Stimulated activated CD8-positive, alpha-beta memory T cell treated with anti-CD3 and anti-CD28 coated beads, Interleukin-4, amount 100 ng/mL, for 4 hours (primary cell): ENCODE measurements around the gene ZNF469.
"Not testable (repeated sequence)": the region's sequence is repeated elsewhere in the genome, so short reads cannot be mapped to it uniquely, and the experiment has no call there.

Experiments
- DNase-seq, 2 donors: peaks; one replicate each; pipeline ENCODE4 v3.0.0-alpha.2; 2020; ENCODE audit warnings: low read depth in 2 of 2, low spot score in 1 of 2

Gene ZNF469

DNA sequence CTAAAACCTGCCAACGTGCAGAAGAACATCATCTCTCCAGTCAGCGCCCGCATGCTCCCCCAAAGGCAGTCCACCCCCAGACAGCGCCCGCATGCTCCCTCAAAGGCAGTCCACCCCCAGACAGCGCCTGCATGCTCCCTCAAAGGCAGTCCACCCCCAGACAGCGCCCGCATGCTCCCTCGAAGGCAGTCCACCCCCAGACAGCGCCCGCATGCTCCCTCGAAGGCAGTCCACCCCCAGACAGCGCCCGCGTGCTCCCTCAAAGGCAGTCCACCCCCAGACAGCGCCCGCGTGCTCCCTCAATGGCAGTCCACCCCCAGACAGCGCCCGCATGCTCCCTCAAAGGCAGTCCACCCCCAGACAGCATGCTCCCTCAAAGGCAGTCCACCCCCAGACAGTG is 22.4 kb upstream of the ZNF469 start:
- DNase-seq = not testable (repeated sequence)

DNA sequence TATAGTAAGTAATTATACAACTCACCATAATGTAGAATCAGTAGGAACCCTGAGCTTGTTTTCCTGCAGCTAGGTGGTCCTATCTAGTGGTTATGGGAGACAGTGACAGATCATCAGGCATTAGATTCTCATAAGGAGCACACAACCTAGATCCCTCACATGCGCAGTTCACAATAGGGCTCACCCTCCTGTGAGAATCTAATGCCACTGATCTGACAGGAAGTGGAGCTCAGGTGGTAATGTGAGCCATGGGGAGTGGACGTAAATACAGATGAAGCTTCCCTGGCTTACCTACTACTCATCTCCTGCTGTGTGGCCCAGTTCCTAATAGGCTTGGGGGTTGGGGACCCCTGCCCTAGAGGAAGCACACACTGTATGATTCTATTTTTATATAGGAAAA is 21.8 kb upstream of the ZNF469 start:
- DNase-seq = no peak

GRCh38 chr16:88361775-88362174 is 21.0 kb upstream of the ZNF469 start:
- no peak for DNase-seq

- no peak for DNase-seq
These were observed 19.4 kb upstream of the ZNF469 start for GRCh38 chr16:88363239-88363891.

- DNase-seq = no peak
These were observed 17.4 kb upstream of the ZNF469 start for GRCh38 chr16:88365244-88365865.

- no peak for DNase-seq
These were observed 16.6 kb upstream of the ZNF469 start for GRCh38 chr16:88366032-88366703.

DNA sequence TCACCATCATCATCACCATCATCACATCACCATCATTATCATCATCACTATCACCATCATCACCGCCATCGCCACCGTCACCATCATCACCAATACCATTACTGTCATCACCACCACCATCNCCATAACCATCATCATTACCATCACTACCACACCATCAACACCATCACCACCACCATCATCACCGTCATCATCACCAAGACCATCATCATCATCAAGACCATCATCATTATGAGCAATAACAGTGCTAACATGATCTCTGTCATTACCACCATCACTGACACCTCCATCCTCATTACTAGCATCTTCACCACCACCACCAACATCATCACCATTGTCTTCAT is 16.1 kb upstream of the ZNF469 start:
- no peak for DNase-seq

DNA sequence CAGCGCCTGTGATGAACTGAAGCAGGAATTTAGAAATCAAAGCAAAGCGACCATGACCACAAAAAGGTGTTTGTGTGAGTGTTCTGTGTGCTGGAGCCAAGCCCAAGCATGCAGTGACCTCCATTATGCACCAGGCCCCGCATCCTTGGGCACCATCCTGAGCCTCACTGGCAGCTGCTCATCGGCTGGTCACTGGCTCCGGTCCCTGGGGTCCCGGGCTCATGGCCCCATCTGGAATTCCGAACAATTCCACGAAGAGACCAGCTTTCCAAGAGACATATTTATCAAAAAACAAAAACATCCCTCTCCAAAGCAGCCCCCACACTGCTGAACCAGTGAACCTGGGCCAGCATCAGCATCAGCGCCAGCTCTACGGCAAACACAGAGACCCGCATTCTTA is 15.2 kb upstream of the ZNF469 start:
- no peak for DNase-seq

- DNase-seq = no peak
These were observed 14.7 kb upstream of the ZNF469 start for GRCh38 chr16:88368036-88368435.

DNA sequence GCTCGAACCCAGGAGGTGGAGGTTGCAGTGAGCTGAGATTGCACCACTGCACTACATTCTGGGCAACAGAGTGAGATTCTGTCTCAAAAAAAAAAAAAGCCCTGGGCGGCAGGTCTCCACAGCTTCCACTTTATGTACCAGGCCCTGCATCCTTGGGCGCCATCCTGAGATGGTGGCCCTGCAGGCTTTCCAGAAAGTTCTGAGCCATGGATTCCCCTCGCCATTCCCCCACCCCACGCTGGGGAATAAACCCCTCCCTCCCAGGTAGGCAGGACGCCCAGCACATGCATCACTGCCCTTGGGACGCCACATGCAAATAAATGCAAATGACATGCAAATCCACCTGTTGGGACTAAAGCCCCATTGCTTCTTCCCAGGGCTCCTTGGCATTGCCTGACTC is 13.8 kb upstream of the ZNF469 start:
- no peak for DNase-seq

DNA sequence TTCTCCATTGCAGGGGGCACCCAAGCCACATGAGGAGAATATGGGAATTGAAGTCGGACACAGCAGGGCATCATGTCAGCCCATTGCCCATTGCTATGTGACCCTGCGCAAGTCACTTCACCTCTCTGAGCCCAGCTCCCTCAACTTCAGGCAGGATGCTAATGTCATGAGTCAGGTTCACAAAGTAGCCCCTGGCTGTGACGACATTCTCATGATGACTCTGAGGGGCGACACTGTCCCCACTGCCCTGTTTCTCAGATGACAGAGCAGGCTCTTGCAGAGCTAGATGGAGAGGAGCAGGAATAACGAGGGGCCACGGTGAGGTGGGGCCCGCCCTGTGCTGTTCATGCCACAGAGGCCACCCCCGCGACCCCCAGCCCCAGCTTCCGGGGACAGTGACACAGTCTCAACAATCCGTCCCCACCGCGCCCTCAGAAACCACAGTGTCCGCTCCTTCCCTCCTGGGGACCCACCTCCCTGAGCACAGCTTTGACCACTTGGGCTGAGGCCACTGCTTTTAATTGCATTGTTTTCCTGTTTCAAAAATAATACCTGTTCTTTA is 13.2 kb upstream of the ZNF469 start:
- no peak for DNase-seq

DNA sequence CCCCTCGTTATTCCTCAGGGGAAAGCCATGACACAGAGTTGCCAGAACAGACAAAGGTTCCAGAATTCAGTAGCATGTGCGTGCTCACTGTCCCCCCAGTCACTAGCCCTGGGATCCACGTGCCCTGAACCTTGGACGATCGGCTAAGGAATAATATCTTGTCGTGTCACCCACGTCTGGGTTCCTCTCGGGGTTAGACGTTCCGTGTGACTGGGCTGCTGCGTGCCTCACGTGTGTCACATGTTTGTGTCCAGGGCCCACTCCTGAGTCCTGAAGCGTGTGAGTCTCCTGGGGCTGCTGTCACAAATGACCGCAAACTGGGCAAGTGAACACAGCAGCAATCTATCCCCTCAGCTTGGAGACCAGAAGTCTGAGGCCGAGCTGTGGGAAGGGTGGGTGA is 12.4 kb upstream of the ZNF469 start:
- DNase-seq = no peak

DNA sequence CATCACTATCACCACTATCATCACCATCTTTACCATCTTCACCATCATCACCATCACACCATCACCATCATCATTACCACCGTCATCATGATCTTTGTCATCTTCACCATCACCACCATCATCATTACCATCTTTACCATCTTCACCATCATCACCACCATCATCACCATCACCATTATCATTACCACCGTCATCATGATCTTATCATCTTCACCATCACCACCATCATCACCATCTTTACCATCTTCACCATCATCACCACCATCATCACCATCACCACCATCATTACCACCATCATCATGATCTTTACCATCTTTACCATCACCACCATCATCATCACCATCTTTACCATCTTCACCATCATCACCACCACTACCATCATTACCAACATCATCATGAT is 10.2 kb upstream of the ZNF469 start:
- no peak for DNase-seq

DNA sequence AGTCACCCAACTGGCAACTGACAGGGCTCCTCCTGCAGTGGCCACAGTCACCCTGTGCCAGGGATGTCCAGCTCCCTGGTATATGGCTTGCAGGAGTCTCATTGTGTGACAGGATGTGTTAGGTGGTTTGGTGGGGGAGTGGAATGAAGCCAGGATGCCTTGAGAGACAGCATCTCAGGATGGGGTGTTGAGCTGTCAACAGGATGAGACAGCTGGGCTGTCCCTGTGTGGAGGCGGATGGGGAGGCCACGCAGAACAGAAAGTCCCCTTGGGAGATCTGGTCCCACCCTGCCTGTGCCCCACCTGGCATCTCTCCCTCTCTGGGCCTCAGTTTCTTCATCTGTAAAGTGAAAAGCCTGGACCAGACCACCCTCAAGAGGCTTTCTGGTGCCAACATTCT is 9.5 kb upstream of the ZNF469 start:
- DNase-seq = no peak

GRCh38 chr16:88373927-88374492 is 8.7 kb upstream of the ZNF469 start:
- no peak for DNase-seq

GRCh38 chr16:88374736-88375135 is 8.0 kb upstream of the ZNF469 start:
- DNase-seq = no peak

GRCh38 chr16:88375236-88375975 is 7.4 kb upstream of the ZNF469 start:
- no peak for DNase-seq

DNA sequence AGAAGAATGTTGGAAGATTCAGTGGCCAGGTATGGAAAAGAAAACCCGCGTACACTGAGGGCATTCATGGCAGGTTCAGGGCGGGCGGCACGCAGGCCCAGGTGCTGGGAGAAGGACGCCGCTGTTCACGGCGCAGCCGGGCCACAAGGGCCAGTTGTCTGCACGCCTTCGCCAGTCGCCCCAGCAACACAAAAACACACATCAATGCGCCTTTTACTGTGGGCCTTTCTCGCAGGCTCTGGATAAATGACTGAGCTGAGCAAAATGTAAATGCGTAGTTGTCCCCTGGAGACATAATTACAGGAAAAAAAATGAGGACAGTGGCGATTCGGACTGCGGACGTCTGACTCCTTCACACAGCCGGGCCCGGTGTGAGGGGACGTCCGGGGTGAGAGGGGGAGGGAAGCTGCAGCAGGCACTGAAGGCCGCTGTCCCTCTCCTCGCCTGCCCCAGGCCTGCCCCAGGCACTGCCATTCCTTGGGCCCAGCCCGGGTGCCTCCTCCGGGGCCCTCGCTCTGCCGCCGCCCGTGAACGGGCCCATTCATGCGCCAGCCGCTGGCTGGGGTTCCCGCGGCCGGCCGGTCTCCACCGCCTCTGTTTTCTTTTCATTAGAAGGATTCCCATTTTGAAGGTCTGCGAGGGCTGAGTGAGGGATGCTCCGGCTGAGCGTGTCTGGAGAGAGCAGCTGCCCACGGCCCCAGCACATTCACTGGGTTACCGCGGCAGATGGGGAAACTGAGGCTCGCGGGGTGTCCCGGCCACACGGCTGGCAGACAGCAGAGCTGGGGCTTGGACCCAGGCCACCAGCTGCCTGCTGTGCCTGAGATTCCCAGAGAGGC is 6.5 kb upstream of the ZNF469 start:
- no peak for DNase-seq

- no peak for DNase-seq
These were observed 5.7 kb upstream of the ZNF469 start for GRCh38 chr16:88376835-88377726.

DNA sequence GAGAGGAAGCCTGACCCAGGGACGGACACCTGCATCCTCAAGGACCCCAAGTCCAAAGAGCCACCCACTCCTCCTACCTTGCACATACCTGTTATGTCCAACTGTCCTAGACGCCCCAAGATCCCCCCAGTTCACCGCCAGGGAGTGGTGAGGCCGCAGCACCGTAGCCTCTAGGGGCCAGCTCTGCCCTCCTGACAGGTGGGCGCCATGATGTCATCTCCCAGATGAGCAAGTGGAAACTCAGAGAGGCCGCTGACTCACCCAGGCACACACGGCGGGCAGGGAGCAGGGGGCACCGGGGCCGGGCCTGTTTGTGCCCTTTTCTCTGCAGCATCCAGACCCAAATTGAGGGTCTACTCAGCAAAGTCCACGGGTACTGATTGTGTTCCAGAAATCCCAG is 4.8 kb upstream of the ZNF469 start:
- no peak for DNase-seq
